ENCODE data around the gene LMOD2.

The LMOD2 gene

DNA sequence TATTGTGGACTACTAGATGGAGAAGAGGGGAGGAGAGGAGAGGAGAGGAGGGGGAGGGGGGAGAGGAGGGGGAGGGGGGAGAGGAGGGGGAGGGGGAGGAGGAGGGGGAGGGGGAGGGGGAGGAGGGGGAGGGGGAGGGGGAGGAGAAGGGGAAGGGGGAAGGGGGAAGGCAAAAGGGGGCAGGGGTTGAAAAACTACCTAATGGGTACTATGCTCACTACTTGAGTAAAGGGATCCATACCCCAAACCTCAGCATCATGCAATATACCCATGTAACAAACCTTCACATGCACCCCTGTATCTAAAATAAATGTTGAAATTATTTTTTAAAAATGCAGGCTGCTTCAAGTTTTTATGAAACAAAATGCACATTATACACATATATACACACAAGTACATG lies 15.1 kb upstream of the LMOD2 start:
- DNase-seq, result no peak

- DNase-seq, result no peak
Observed at GRCh38 chr7:123641901-123642300, 13.8 kb upstream of the LMOD2 start.

- DNase-seq, result peak; percentile 51
Observed at GRCh38 chr7:123643495-123644441, 11.9 kb upstream of the LMOD2 start.

DNA sequence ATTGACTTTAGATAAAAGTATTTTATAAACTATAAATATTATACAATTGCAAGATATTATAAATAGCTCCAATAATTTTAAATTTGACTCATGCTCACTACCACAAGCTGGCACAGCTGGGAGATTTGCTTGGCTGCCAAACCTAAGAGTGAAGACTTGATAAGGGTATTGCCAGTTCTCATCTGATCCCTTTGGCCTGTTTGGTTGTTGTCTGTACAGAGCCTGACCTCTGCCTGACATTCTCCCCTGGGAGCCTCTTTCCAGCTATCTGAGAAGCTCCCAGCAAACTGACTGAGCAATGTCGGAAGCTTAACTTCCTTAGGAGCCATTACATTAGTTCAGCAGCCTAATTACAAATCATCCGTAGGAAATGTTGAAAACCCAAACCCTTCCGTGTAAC lies 10.2 kb upstream of the LMOD2 start:
- no peak for DNase-seq

DNA sequence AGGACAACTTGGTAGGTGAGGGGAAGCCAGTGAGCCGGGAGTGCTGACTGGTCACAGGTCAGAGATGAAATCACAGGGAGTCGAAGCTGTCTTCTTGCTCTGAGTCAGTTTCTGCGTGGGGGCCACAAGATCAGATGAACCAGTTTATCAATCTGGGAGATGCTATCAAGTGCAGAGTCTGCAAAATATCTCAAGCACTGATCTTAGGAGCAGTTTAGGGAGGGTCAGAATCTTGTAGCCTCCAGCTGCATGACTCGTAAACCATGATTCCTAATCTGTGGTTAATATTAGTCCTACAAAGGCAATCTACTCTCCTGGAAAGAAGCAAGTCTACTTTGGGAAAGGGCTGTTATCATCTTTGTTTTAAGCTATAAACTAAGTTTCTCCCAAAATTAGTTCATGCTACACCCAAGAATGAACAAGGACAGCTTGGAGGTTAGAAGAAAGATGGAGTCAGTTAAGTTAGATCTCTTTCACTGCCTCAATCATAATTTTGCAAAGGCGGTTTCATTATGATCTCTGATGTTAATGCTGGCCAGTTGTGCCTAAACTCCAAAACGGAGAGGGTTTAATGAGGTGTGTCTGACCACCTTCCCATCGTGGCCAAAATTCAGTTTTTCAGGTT lies 8.4 kb upstream of the LMOD2 start:
- DNase-seq, result no peak

DNA sequence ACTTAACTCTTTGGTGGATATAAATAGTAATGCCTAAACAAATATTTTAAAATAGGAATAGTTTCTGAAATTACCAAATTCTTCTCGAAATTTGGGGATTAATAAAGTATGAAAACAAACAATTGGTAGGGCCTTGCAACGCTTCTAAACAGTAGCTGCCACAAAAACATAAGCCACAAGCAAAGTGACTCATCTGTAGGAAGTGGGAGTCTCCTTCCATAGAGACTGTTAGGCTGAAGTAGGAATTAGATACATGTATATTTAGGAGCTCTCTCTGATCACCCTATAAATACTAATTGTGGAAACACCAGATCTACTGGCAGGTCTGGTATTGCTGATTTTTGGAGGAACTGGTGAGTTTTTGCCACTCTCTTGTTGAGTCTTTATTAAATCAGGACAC lies 5.7 kb upstream of the LMOD2 start:
- no peak for DNase-seq

- DNase-seq, result no peak
Observed at GRCh38 chr7:123650595-123650994, 5.1 kb upstream of the LMOD2 start.

GRCh38 chr7:123652406-123652805 lies 3.3 kb upstream of the LMOD2 start:
- DNase-seq, result no peak

DNA sequence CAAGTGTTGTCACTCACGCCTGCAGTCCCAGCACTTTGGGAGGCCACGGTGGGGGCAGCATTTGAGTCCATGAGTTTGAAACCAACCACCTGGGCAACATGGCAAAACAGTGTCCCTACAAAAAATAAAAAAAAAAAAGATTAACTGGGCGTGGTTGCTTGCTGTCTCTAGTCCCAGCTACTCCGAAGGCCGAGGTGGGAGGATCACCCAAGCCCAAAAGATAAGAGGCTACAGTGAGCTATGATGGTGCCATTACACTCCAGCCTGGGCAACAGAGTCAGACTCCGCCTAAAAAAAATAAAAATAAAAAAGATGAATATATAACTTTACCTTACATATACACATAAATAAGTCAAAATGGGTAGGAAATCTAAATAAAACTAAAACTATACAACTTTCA lies 2.5 kb upstream of the LMOD2 start:
- no peak for DNase-seq

- DNase-seq, result no peak
Observed at GRCh38 chr7:123656544-123657303, 1.1 kb downstream of the LMOD2 start.

DNA sequence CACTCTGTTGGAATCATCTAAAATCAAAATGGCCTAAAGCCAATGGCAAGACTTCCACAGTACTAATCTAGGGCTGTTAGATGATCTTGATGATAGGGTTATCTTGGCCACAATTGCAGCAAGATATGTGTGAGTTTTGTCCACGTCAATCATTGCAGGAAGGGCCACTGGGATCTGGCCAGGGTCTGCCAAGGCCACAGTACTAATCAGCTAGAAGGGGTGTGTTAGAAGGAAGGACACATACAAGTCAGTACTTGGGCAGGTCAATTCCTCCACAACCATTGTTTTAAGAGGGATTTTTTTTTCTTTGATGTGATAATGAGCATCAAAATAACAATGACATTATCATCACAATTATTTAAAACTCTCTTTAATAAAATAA lies 1.6 kb downstream of the LMOD2 start:
- no peak for DNase-seq

GRCh38 chr7:123658023-123658422 lies 2.4 kb downstream of the LMOD2 start:
- no peak for DNase-seq

DNA sequence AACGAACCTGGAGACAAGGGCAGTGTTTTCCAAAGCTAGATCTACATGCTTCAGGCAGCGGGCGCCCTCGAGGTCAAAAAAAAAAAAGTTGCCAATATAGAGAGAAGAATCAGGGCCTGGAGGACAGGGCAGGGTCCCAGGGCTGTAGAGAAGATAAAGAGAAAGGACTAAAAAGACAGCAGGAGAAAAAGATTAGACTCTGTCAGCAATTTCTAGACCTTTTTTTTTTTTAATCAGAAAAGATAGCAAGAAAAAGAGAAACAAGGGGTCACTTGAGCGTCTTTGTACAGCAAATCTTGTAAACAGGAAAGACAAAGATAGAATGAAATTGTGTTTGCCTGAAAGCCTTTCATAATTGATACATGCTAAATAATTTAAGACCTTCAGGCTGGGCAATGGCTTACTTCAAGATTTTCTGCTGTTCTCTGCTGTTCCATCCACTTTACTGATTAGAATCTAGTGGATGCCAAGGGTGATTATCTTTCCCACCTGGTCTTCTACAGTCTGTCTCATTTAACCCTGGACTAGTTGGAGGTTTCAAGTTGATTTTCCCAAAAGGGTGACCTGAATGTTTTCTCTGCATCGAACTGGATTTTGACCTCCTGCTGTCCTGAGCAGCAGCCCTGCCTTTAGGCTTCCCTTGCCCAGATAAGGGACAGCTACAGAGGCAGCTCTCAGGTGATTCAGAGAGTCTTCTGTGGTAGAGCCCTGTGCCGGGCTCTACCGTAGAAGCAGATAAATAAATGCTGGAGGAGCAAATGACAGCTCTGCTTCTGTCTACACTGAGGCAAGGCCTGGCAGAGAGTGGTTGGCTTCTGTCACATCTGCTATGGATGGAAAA lies 5.1 kb downstream of the LMOD2 start:
- DNase-seq, result no peak

- DNase-seq, result no peak
Observed at GRCh38 chr7:123661765-123662164, 6.1 kb downstream of the LMOD2 start.

- DNase-seq, result no peak
Observed at GRCh38 chr7:123662293-123662692, 6.6 kb downstream of the LMOD2 start.

- DNase-seq, result no peak
Observed at GRCh38 chr7:123662755-123663154, 7.1 kb downstream of the LMOD2 start.

GRCh38 chr7:123663200-123663599 lies 7.5 kb downstream of the LMOD2 start:
- DNase-seq, result no peak

- no peak for DNase-seq
Observed at GRCh38 chr7:123665157-123665556, 9.5 kb downstream of the LMOD2 start.

DNA sequence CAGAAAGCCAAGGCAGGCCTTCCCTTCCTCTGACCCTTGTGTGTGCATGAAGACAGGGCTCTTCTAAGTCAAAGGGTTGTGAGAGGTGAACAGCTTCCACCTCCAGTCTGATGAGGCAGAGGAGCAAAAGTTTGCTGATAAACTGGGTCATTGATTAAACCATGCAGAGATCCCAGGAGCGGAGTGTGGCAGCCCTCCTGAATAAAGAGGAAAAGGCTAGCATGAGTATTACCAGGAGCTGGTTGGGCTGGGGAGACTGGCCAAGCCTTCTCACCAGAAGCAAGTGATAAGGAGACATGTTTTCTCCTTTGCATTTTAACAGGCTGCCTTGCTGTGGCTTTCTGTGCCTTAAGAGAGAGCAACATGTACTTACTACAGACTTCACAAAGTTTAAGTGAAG lies 10.2 kb downstream of the LMOD2 start:
- no peak for DNase-seq

GRCh38 chr7:123666492-123666891 lies 10.8 kb downstream of the LMOD2 start:
- no peak for DNase-seq

DNA sequence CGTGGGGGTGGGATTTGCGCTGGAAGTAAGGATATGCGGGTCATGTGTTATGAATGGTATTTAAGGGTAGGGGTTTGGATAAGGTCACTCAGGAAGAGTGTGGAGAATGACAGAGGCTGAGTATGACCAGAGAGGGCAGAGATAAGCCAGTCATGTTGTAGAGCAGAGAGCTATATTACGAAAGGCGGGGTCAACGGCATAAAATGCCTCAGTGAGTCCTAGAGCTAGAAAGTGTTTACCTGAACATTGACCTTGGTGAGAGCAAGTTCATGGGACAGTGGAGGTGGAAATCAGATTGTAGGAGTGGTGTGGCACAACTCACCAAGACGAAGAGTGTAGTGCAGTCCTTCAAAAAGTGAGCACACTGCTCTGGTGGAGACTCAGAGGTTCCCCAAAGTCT lies 13.8 kb downstream of the LMOD2 start:
- DNase-seq, result no peak

GRCh38 chr7:123673137-123673732 lies 17.6 kb downstream of the LMOD2 start:
- no peak for DNase-seq
